DOHH2 (cell line): ENCODE results near the gene RASGRF1.

Experiments
- H3F3A ChIP-seq: fragments of 200-600 bp; sonication (generic), shearing (Covaris generic); 2 replicates; pipeline ENCODE4 v1.6.0; 2016; ENCODE audit warnings: antibody characterized with exemption, mild to moderate bottlenecking; ENCODE audit not compliant: control insufficient read depth, insufficient read depth
- H3K27ac ChIP-seq: fragments of 200-600 bp; sonication (generic); 2 replicates; pipeline ENCODE4 v1.5.1; 2014; ENCODE audit warnings: low read depth, mild to moderate bottlenecking, low read length, moderate library complexity
- H3K27me3 ChIP-seq: fragments of 200-600 bp; sonication (generic); 2 replicates; pipeline ENCODE4 v1.6.1; 2014; ENCODE audit warnings: mild to moderate bottlenecking, low read length, mixed read lengths; ENCODE audit not compliant: control insufficient read depth
- H3K36me3 ChIP-seq: fragments of 200-600 bp; sonication (generic); 2 replicates; pipeline ENCODE4 v1.6.1; 2014; ENCODE audit warnings: mild to moderate bottlenecking, low read length, moderate library complexity, mixed read lengths; ENCODE audit not compliant: control insufficient read depth
- H3K4me1 ChIP-seq: fragments of 200-600 bp; sonication (generic); 2 replicates; pipeline ENCODE4 v1.6.1; 2014; ENCODE audit warnings: mild to moderate bottlenecking, low read length, mixed read lengths; ENCODE audit not compliant: control insufficient read depth
- H3K4me2 ChIP-seq: fragments of 200-600 bp; sonication (generic); 2 replicates; pipeline ENCODE4 v1.6.0; 2014; ENCODE audit warnings: mild to moderate bottlenecking, low read length, moderate library complexity
- H3K4me3 ChIP-seq: fragments of 200-600 bp; sonication (generic); 2 replicates; pipeline ENCODE4 v1.5.1; 2014; ENCODE audit warnings: mild to moderate bottlenecking, low read length, mixed read lengths
- H3K79me2 ChIP-seq: fragments of 200-600 bp; sonication (generic); 2 replicates; pipeline ENCODE4 v1.6.1; 2014; ENCODE audit warnings: mild to moderate bottlenecking, low read length, mixed read lengths; ENCODE audit not compliant: control insufficient read depth
- H3K9me2 ChIP-seq: fragments of 200-600 bp; sonication (generic); replicated peaks from 2 replicates; pipeline ENCODE4 v1.6.1; 2014; ENCODE audit warnings: mild to moderate bottlenecking, low read length, mixed read lengths; ENCODE audit not compliant: control insufficient read depth
- H3K9me3 ChIP-seq: fragments of 200-600 bp; sonication (generic); 2 replicates; pipeline ENCODE4 v1.6.1; 2014; ENCODE audit warnings: antibody characterized with exemption, low read length, mixed read lengths; ENCODE audit not compliant: control insufficient read depth, insufficient read depth
- H4K20me1 ChIP-seq: fragments of 200-600 bp; sonication (generic); 2 replicates; pipeline ENCODE4 v1.6.0; 2014; ENCODE audit warnings: low read depth, mild to moderate bottlenecking, antibody characterized with exemption, low read length, moderate library complexity; ENCODE audit not compliant: control insufficient read depth, insufficient read depth
- EZH2phosphoT487 ChIP-seq: fragments of 200-600 bp; sonication (generic); IDR thresholded peaks from 2 replicates; pipeline ENCODE4 v1.6.1; 2017; ENCODE audit warnings: borderline replicate concordance, mild to moderate bottlenecking, antibody characterized with exemption, low read length, moderate library complexity, mixed read lengths
- TF ChIP-seq, protein P1 (sequence below): fragments of 200-600 bp; sonication (generic); IDR thresholded peaks from one replicate; pipeline ENCODE4 v1.5.1; 2014; ENCODE audit warnings: antibody characterized with exemption, mild to moderate bottlenecking, low read depth, low read length; ENCODE audit not compliant: poor library complexity, severe bottlenecking

The RASGRF1 gene

DNA sequence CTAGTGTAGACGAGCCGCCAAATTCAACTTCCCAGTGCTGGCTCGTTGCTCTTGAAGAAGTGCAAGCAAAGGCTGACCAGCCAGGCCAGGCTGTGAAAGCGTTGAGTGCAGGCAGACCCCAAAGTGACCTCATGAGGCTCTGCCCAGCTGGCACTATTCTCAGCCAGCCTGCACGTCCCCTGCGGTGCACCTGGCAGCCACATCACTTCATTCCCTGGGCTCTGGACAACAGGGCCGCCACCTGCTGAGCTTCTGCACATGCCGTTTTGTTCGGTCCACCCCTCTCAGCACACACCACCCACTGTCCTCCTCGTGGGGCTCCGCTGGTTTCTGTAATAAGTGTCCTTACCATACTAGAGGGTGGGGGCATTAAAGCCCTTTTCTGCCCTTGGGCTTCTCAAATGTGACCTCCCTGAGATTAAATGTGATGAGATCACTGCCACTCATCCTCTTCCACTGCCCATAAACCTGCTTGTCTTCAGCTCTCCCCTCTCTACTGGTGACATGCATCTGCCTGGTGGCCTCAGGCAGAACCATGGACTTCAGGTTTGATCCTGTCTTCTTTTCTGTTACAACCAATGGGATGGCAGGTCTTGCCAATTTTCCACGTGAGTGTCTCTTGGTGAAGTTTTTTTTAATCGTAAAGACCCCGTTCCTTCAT is 6.1 kb downstream of the RASGRF1 start:
- Histone ChIP-seq H3F3A (no peaks in the 10 kb centered on the region), H3K27me3 (peaks cover 3% of the 10 kb centered on the region; the same call in 1 of the 2 replicates), H3K36me3 (no peaks in the 10 kb centered on the region), H3K79me2 (no peaks in the 10 kb centered on the region), H4K20me1 (no peaks in the 10 kb centered on the region), H3K4me2 (no peak overlapping the region), H3K4me3 (no peak overlapping the region), H3K27ac (no peak overlapping the region), H3K9me3 (no peaks in the 10 kb centered on the region), H3K4me1 (no peaks in the 10 kb centered on the region), H3K9me2 (no peaks in the 10 kb centered on the region)
- TF ChIP-seq EZH2phosphoT487 = no peak
- TF ChIP-seq, protein P1, sequence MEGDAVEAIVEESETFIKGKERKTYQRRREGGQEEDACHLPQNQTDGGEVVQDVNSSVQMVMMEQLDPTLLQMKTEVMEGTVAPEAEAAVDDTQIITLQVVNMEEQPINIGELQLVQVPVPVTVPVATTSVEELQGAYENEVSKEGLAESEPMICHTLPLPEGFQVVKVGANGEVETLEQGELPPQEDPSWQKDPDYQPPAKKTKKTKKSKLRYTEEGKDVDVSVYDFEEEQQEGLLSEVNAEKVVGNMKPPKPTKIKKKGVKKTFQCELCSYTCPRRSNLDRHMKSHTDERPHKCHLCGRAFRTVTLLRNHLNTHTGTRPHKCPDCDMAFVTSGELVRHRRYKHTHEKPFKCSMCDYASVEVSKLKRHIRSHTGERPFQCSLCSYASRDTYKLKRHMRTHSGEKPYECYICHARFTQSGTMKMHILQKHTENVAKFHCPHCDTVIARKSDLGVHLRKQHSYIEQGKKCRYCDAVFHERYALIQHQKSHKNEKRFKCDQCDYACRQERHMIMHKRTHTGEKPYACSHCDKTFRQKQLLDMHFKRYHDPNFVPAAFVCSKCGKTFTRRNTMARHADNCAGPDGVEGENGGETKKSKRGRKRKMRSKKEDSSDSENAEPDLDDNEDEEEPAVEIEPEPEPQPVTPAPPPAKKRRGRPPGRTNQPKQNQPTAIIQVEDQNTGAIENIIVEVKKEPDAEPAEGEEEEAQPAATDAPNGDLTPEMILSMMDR = no peak

DNA sequence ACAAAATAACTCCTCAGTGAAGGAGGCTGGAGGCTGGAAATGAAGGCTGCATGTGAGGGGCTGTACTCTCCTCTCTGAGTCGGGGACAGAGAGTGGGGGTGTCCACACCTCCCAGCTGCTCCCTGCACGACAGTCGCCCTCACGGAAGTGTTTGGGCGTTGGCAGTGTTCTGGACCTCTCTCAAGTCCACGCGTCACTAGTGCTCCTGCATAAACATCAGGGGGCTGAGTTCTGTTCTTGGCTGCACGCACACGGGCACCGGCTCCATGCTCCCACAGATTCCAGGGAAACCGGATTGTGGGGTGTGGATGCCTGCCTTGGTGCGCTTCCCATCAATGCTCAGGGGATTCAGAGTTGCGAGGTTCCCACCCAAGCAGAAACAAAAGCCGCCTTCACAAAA is 7.4 kb downstream of the RASGRF1 start:
- H3K36me3 ChIP-seq = no peaks in the 10 kb centered on the region
- no peak overlapping the region for H3K4me3 ChIP-seq
- peaks cover 3% of the 10 kb centered on the region; the same call in 1 of the 2 replicates for H3K27me3 ChIP-seq
- no peaks in the 10 kb centered on the region for H3K79me2 ChIP-seq
- H4K20me1 ChIP-seq = no peaks in the 10 kb centered on the region
- H3K9me3 ChIP-seq = no peaks in the 10 kb centered on the region
- no peaks in the 10 kb centered on the region for H3K9me2 ChIP-seq
- no peak overlapping the region for H3K27ac ChIP-seq
- H3F3A ChIP-seq = no peaks in the 10 kb centered on the region
- TF ChIP-seq, protein P1 = no peak
- TF ChIP-seq EZH2phosphoT487 = no peak
- H3K4me1 ChIP-seq = peaks cover 8% of the 10 kb centered on the region
- no peak overlapping the region for H3K4me2 ChIP-seq

DNA sequence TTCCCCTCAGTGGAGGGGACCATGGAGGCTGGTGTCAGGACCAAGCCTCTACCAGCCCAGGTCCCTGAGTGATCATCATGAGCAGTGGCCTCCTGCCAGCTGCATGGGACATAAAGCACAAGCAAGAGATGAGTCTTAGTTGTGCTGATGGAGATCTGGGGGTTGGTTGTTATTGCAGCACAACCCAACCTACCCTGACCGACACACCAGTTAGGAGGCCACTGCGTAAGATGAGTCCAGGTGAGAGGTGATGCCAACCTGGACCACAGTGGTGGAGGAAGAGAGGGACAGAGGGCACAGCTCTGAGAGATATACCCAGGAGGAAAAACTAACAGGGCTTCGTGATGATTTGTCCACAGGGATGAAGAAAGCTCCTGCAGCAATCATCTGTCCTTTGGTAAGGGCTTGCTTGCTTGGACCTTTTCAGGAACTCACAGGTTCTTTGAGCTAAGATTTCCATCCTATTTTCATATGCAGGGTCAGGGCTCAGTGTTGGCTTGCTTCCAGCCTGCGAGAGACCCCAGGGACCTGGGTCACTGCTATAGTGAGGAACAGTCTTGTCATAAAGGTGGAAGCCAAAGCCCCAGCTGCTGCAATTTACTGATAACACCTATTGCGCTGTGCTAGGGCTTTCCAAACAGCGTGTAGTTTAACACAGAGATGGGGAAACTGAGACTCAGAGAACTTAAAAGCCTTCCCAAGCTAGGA is 8.1 kb downstream of the RASGRF1 start:
- H3K27ac ChIP-seq = no peak overlapping the region
- no peaks in the 10 kb centered on the region for H3K36me3 ChIP-seq
- no peaks in the 10 kb centered on the region for H3K9me3 ChIP-seq
- H3K4me1 ChIP-seq = peaks cover 8% of the 10 kb centered on the region
- TF ChIP-seq EZH2phosphoT487 = no peak
- TF ChIP-seq, protein P1 = no peak
- no peak overlapping the region for H3K4me3 ChIP-seq
- no peaks in the 10 kb centered on the region for H4K20me1 ChIP-seq
- H3K79me2 ChIP-seq = no peaks in the 10 kb centered on the region
- no peaks in the 10 kb centered on the region for H3K9me2 ChIP-seq
- peaks cover 3% of the 10 kb centered on the region; the same call in 1 of the 2 replicates for H3K27me3 ChIP-seq
- no peak overlapping the region for H3K4me2 ChIP-seq
- no peaks in the 10 kb centered on the region for H3F3A ChIP-seq
